ENCODE measurements around the gene ARHGEF4.

DNA sequence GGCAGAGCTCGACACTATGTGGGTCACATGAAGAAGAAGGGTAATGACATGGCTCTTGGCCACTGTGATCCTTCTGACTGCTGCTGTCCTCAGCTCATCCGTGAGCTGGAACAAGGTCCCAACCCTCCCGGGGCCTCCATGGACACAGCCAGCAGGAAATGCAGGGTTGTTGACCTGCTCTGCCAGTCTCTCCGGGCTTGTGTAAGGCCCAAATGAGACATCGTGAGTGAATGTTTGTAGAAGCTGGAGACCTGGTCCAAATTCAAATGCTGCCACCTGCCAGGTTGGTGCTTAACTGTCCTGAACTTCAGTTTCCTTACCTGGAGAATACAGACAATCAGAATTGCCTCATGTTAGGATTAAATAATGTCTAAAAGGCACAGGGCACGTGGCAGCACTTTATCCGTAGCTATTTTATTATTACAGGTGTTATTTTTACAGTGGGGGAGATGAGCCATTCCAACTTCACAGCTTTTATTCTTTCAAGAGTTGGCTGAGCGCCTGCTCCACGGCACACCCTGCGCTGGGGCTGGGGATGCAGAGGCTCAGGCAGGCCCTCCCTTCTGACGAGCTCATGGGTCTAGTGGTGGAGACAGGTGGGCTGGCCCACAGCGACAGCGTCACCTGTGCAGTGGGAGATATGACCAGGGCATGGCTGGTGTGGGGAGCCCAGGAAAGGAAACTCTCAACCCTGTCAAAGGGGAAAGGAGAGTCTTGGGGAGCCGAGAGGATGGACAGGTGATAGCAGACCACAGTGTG, 15.1 kb downstream of the ARHGEF4 start:
- TF ChIP-seq CTCF (conservative IDR thresholded peaks at IDR 0.05) (no peak), EZH2 (IDR thresholded peaks at IDR 0.05; ENCODE audit: low read depth) (no peak)
